HUES48 (cell line): Measurements from ENCODE around the gene CMC4.

ENCODE experiments used
- H3K27ac ChIP-seq: one replicate; pipeline ENCODE4 v1.7.0; 2013; ENCODE audit warnings: low read depth, low read length, inconsistent platforms
- H3K27me3 ChIP-seq: 2 replicates; pipeline ENCODE4 v1.6.1; 2013; ENCODE audit warnings: mild to moderate bottlenecking, low read length; ENCODE audit not compliant: control insufficient read depth, insufficient read depth
- H3K36me3 ChIP-seq: 2 replicates; pipeline ENCODE4 v1.6.1; 2013; ENCODE audit warnings: low read length; ENCODE audit not compliant: control insufficient read depth, insufficient read depth
- H3K4me1 ChIP-seq: 2 replicates; pipeline ENCODE4 v1.6.1; 2013; ENCODE audit warnings: mild to moderate bottlenecking, low read length; ENCODE audit not compliant: control insufficient read depth, insufficient read depth
- H3K4me3 ChIP-seq: 2 replicates; pipeline ENCODE4 v1.5.1; 2013; ENCODE audit warnings: mild to moderate bottlenecking, low read depth, low read length
- H3K9ac ChIP-seq: 2 replicates; pipeline ENCODE4 v1.6.1; 2013; ENCODE audit warnings: mild to moderate bottlenecking, low read depth, low read length, moderate library complexity
- H3K9me3 ChIP-seq: 2 replicates; pipeline ENCODE4 v1.6.1; 2013; ENCODE audit warnings: low read length; ENCODE audit not compliant: control insufficient read depth, insufficient read depth

CMC4 gene

GRCh38 chrX:155070663-155070974 lies 317 bp downstream of the CMC4 start:
- H3K9ac ChIP-seq: peak overlapping the region; percentile 78; the same call in 1 of the 2 replicates
- H3K9me3 ChIP-seq: peaks cover 40% of the 10 kb centered on the region
- peak overlapping the region; percentile 80 for H3K27ac ChIP-seq
- no peaks in the 10 kb centered on the region for H3K27me3 ChIP-seq
- no peaks in the 10 kb centered on the region for H3K4me1 ChIP-seq
- H3K4me3 ChIP-seq: peak overlapping the region; percentile 81
- peaks cover 24% of the 10 kb centered on the region for H3K36me3 ChIP-seq

DNA sequence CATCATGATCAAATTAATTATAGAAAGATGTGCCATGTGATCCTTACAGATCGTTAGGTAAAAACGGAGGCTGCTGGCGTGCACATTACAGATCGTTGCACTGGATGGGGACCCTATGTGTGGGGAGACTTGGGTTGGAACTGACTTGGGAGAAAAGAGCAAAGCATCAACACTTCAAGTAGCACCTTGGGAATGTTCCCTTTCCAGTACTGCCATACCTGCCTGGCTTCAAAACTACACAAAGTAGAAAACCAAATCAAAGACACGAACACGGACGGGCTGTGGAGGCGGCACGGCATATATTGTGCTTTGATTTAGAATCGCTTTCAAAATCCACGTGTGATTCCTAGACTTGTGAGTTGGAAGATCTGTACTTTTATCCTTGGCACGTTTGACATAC lies 898 bp downstream of the CMC4 start:
- H3K27ac ChIP-seq: peak overlapping the region; percentile 80
- peaks cover 19% of the 10 kb centered on the region for H3K36me3 ChIP-seq
- H3K4me3 ChIP-seq: peak overlapping the region; percentile 81
- peak overlapping the region; percentile 78; the same call in 1 of the 2 replicates for H3K9ac ChIP-seq
- no peaks in the 10 kb centered on the region for H3K4me1 ChIP-seq
- H3K9me3 ChIP-seq: peaks cover 35% of the 10 kb centered on the region
- no peaks in the 10 kb centered on the region for H3K27me3 ChIP-seq

DNA sequence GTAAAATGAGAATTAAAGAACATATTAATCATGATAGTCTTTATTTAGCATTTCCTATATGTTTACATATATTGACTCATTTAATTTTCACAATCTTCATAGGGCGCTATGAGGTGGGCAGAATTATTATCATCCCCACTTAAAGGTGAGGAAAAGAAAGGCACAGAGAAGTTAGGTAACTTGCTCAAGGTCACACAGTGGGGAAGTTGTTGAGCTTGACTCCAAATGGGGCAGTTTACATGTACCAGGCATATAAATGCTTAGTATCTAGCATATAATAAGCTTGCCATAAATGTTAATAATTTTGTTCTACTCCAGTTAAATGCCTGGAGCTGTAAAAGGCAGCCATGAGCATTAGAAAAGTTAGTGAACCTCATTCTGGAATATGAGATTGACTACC lies 1.5 kb downstream of the CMC4 start:
- Histone ChIP-seq H3K27me3 (no peaks in the 10 kb centered on the region), H3K4me1 (no peaks in the 10 kb centered on the region), H3K27ac (no peak overlapping the region), H3K36me3 (peaks cover 18% of the 10 kb centered on the region), H3K9ac (no peak overlapping the region), H3K4me3 (peak overlapping the region; percentile 81), H3K9me3 (peaks cover 30% of the 10 kb centered on the region)

DNA sequence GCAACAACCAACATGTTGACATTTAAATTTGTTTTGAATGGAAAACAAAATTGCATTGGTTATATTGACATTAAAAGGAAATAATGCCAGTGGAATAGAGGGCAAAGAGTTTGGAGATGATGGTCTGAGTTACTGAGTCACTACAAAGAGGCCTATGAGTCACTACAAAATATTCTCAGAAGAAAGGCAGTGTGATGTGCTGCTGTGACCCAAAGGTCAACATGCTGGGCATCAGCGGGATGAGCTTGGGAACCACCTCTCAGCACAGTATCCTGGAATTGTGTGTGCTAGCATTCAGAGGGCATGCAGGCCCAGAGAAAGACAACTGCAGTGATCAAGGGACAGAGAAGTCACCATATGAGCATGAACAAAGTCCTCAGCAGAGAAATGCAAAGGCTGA lies 2.8 kb downstream of the CMC4 start:
- Histone ChIP-seq H3K9ac (no peak overlapping the region), H3K36me3 (peaks cover 5% of the 10 kb centered on the region; the same call in 1 of the 2 replicates), H3K4me3 (no peak overlapping the region), H3K27ac (peak overlapping the region; percentile 33), H3K9me3 (peaks cover 19% of the 10 kb centered on the region), H3K27me3 (no peaks in the 10 kb centered on the region), H3K4me1 (no peaks in the 10 kb centered on the region)

GRCh38 chrX:155065035-155065734 lies 5.8 kb downstream of the CMC4 start:
- Histone ChIP-seq H3K27me3 (no peaks in the 10 kb centered on the region), H3K27ac (no peak overlapping the region), H3K9me3 (peaks cover 32% of the 10 kb centered on the region), H3K4me1 (no peaks in the 10 kb centered on the region), H3K36me3 (no peaks in the 10 kb centered on the region), H3K9ac (no peak overlapping the region), H3K4me3 (no peak overlapping the region)

DNA sequence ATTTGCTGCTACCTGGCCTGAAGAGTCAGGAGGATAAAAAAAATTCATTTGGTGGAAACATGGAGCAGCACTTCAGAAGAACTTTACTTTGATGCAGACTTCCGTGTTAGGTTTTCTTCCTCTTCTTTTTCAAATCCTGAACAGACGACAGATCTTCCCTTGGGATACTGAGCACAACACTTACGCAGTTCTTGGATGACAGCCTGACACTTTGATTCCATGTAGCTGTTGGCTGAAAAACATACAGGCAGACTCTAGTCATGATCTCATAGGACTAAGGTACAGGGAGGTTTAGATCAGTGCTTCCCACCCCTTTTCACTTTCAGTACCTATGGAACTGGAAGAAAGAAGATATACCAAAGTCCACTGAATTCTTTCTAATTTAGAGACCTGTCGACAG lies 9.2 kb downstream of the CMC4 start:
- Histone ChIP-seq H3K4me3 (no peak overlapping the region), H3K9ac (no peak overlapping the region)

DNA sequence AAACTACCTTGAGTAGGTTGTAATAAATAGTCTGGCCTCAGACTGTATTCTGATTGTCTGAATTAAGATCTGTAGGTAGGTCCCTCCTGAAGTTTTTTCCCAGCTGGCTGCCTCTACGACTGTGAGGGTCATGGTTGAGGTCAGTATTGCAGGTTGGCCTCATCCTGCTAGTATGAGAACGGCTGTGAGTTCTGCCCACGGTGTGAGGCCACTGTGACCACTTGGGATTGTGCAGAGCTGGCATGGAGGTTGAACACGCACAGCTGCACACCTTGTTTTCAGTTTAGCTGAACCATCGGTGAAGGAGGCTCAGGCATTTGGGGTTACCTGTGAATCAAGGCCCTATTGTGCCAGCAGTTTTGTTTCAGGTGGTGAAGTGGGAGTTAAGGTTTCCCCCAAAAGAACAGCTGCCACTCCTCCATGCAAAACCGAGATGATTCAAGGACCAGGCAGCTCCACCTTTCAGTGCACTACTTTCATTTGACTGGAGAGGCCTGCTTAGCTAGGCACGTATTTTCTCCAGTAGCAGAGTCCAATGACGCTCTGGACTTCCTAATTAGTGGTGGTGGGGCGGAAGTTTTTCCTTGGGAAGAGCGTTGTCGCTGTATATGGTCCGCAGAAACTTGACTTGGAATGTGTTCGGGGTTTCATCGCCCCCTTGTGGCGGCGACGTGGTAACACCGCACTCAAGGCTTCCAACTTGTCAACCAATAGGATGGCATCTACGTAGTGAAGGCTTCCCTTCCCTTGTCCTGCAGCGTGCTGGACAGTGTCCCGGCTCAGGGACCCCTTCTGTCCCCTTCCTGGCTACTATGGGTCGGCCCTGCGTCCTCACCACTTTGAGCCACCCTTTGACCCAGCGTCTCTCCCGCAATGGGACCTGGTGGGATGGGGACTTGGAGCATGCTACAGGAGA lies 13.8 kb downstream of the CMC4 start:
- no peaks in the 10 kb centered on the region for H3K36me3 ChIP-seq
- 0 out of 2 replicates have a peak, but pooled peaks cover 3% of the 10 kb centered on the region for H3K4me1 ChIP-seq
- no peak overlapping the region for H3K27ac ChIP-seq
- H3K9ac ChIP-seq: no peak overlapping the region
- peaks cover 42% of the 10 kb centered on the region for H3K9me3 ChIP-seq
- H3K27me3 ChIP-seq: no peaks in the 10 kb centered on the region
- H3K4me3 ChIP-seq: peak overlapping the region; percentile 48; the same call in 1 of the 2 replicates

More for the DNA sequence above, 9.2 kb downstream of the CMC4 start:
- H3K9me3 ChIP-seq: peaks cover 38% of the 10 kb centered on the region
- no peaks in the 10 kb centered on the region for H3K27me3 ChIP-seq
- no peaks in the 10 kb centered on the region for H3K36me3 ChIP-seq
- H3K4me1 ChIP-seq: 0 out of 2 replicates have a peak, but pooled peaks cover 3% of the 10 kb centered on the region
- H3K27ac ChIP-seq: no peak overlapping the region

GRCh38 chrX:155056471-155056870 lies 14.5 kb downstream of the CMC4 start:
- no peak overlapping the region for H3K4me3 ChIP-seq
- no peak overlapping the region for H3K27ac ChIP-seq
- H3K36me3 ChIP-seq: no peaks in the 10 kb centered on the region
- H3K9me3 ChIP-seq: peaks cover 42% of the 10 kb centered on the region
- no peak overlapping the region for H3K9ac ChIP-seq
- no peaks in the 10 kb centered on the region for H3K27me3 ChIP-seq
- 0 out of 2 replicates have a peak, but pooled peaks cover 3% of the 10 kb centered on the region for H3K4me1 ChIP-seq

GRCh38 chrX:155055494-155055893 lies 15.4 kb downstream of the CMC4 start:
- Histone ChIP-seq H3K27me3 (no peaks in the 10 kb centered on the region), H3K36me3 (no peaks in the 10 kb centered on the region), H3K4me1 (0 out of 2 replicates have a peak, but pooled peaks cover 3% of the 10 kb centered on the region), H3K9ac (no peak overlapping the region), H3K4me3 (no peak overlapping the region), H3K9me3 (peaks cover 42% of the 10 kb centered on the region), H3K27ac (no peak overlapping the region)

DNA sequence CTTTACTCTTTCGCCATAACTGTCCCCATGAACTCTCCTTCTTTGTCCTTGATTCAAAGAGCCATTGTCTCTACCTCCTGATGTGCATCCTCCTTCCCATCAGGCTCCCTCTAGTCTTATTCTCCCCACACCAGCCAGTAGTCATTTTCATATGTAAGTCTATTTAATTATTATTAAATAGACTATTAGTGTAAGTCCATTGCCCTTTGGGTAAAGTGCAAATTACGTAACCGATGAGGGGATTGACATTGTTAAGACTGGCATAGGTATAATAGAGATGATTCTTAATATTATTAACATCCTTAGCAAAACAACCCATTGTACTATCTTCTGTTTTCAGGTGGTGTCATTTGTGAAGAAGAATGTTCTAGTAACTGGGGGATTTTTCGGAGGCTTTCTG lies 16.7 kb downstream of the CMC4 start:
- peaks cover 42% of the 10 kb centered on the region for H3K9me3 ChIP-seq
- no peak overlapping the region for H3K4me3 ChIP-seq
- H3K4me1 ChIP-seq: 0 out of 2 replicates have a peak, but pooled peaks cover 3% of the 10 kb centered on the region
- H3K27me3 ChIP-seq: no peaks in the 10 kb centered on the region
- no peak overlapping the region for H3K9ac ChIP-seq
- H3K27ac ChIP-seq: no peak overlapping the region
- H3K36me3 ChIP-seq: no peaks in the 10 kb centered on the region

DNA sequence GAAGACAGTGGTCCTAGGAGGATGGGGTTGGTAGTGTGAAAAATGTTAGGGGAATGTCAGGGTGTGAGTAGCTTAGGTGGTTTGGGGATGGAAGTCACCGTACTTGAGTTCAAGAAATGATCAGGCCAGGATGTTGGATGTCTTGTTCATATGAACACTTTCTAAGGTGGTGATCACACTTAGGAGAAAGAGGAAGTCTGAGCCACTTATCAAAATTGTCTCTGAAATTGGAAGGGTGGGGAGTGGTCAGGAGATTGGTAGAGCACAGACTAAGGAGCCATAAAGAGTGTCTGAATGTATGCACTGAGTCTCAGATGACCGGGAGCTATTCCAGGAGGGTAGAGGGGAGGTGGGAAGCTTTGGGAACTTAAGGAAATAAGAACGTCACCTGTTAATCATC lies 17.3 kb downstream of the CMC4 start:
- Histone ChIP-seq H3K9me3 (peaks cover 39% of the 10 kb centered on the region), H3K27ac (no peak overlapping the region)

More for the DNA sequence above, 17.3 kb downstream of the CMC4 start:
- no peak overlapping the region for H3K4me3 ChIP-seq
- no peaks in the 10 kb centered on the region for H3K36me3 ChIP-seq
- no peak overlapping the region for H3K9ac ChIP-seq
- 0 out of 2 replicates have a peak, but pooled peaks cover 3% of the 10 kb centered on the region for H3K4me1 ChIP-seq
- H3K27me3 ChIP-seq: no peaks in the 10 kb centered on the region
